GM21367 (cell line): ENCODE results near the gene CHST15.

ENCODE experiments used
- ATAC-seq: cut with Tn5 transposase; IDR thresholded peaks from one replicate; pipeline ENCODE4 v1.9.1; 2021; ENCODE audit not compliant: unreplicated experiment

CHST15 gene

GRCh38 chr10:124014416-124015154 is 78.8 kb downstream of the CHST15 start:
- no peak for ATAC-seq

GRCh38 chr10:124013916-124014315 is 79.5 kb downstream of the CHST15 start:
- no peak for ATAC-seq

GRCh38 chr10:124012991-124013390 is 80.4 kb downstream of the CHST15 start:
- no peak for ATAC-seq

- no peak for ATAC-seq
These were observed 80.8 kb downstream of the CHST15 start for GRCh38 chr10:124012583-124012982.

- ATAC-seq: no peak
These were observed 81.3 kb downstream of the CHST15 start for GRCh38 chr10:124012066-124012465.

GRCh38 chr10:124011464-124011863 is 81.9 kb downstream of the CHST15 start:
- ATAC-seq: no peak

- ATAC-seq: no peak
These were observed 82.8 kb downstream of the CHST15 start for GRCh38 chr10:124010563-124011131.

- ATAC-seq: no peak
These were observed 83.4 kb downstream of the CHST15 start for GRCh38 chr10:124010024-124010423.

- no peak for ATAC-seq
These were observed 84.0 kb downstream of the CHST15 start for GRCh38 chr10:124009231-124010015.

- no peak for ATAC-seq
These were observed 84.7 kb downstream of the CHST15 start for GRCh38 chr10:124008681-124009080.

GRCh38 chr10:124008187-124008586 is 85.2 kb downstream of the CHST15 start:
- ATAC-seq: no peak

GRCh38 chr10:124007773-124008145 is 85.6 kb downstream of the CHST15 start:
- no peak for ATAC-seq

- ATAC-seq: no peak
These were observed 86.2 kb downstream of the CHST15 start for GRCh38 chr10:124007102-124007772.

GRCh38 chr10:124006526-124006925 is 86.9 kb downstream of the CHST15 start:
- no peak for ATAC-seq

- no peak for ATAC-seq
These were observed 87.4 kb downstream of the CHST15 start for GRCh38 chr10:124005991-124006392.

GRCh38 chr10:124005091-124005490 is 88.3 kb downstream of the CHST15 start:
- no peak for ATAC-seq

GRCh38 chr10:124004663-124005004 is 88.8 kb downstream of the CHST15 start:
- ATAC-seq: no peak

GRCh38 chr10:124003871-124004662 is 89.3 kb downstream of the CHST15 start:
- ATAC-seq: no peak

- no peak for ATAC-seq
These were observed 89.9 kb downstream of the CHST15 start for GRCh38 chr10:124003481-124003870.

- no peak for ATAC-seq
These were observed 90.4 kb downstream of the CHST15 start for GRCh38 chr10:124003070-124003419.
